Activated CD8-positive, alpha-beta memory T cell treated with anti-CD3 and anti-CD28 coated beads for 1 hour (primary cell): ENCODE measurements around the gene OR10H3.
"Not testable (repeated sequence)": the region's sequence is repeated elsewhere in the genome, so short reads cannot be mapped to it uniquely, and the experiment has no call there.

ENCODE experiments used
- DNase-seq, 2 donors: peaks; one replicate each; pipeline ENCODE4 v3.0.0-alpha.2; 2020; ENCODE audit warnings: low read depth in 1 of 2; ENCODE audit errors: extremely low read depth in 1 of 2

OR10H3 gene

GRCh38 chr19:15776991-15777970, 39.5 kb downstream of the OR10H3 start:
- DNase-seq, result no peak

DNA sequence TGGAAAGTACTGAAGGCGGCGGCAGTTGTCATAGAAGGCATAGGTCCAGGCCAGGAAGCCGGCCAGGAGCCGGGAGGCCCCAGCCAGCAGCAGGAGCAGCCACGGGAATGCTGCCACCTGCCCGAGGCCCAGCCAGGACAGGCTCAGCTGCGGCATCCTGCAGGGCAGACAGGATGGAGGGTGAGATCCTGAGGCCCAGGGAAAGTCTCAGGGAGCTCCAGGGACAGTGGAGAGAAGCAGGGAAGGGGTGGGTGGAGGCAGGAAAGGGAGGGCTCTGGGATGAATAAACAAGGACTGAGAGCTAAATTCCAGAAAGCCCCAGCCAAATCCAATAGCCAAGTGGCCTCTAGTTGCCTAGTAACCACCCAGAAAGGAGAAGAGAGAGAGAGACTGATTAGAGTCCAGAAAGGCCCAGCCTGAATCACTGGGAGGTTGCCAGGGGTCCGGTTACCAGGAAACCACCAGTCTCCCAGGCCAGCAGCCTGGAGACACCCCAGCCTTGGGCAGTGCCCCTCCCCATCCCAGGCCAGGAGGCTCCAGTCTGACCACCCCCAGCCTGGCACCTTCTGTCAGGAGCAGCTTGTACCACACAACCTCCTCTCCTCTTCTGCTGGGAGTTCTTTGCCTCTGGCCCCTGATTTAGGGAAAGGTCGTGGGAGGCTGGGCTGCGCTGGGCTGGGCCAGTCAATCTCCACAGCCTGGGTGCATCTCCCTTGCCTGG, 42.1 kb downstream of the OR10H3 start:
- DNase-seq, result no peak

- no peak for DNase-seq
Measured at GRCh38 chr19:15780610-15781418, 43.0 kb downstream of the OR10H3 start.

- no peak for DNase-seq
Measured at GRCh38 chr19:15781661-15782060, 43.9 kb downstream of the OR10H3 start.

DNA sequence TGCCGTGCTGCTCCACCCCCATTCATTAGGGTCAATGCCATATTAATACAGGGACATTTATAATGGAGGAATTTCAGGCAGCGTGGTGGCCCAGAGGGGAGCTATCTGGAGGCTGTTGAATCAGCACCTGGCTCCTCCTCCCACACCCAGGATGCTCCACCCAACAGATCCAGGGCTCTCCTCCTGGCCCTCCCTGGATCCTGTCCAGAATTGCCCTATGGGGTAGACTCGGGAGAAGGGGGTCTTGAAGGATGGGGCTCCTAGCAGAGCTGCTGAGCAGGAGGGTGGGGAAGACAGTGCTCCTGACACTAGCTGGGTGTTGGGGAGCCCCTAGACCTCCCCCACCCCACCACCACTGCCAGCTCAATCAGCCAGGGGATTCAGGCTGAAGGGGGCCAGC, 44.4 kb downstream of the OR10H3 start:
- DNase-seq, result no peak

DNA sequence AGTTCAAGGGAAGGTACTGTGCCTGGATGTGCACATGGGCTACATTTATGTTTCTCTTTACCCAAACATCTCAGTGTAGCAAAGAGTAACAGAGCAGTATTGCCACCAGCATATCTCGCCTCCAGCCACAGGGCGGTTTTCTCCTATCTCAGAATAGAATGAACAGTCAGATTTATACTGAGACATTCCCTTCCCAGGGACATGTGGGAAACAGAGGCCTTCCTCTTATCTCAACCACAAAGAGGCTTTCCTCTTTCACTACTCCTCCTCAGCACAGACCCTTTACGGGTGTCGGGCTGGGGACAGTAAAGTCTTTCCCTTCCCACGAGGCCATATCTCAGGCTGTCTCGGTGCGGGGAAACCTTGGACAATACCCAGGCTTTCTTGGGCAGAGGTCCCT, 45.1 kb downstream of the OR10H3 start:
- DNase-seq, result not testable (repeated sequence)

DNA sequence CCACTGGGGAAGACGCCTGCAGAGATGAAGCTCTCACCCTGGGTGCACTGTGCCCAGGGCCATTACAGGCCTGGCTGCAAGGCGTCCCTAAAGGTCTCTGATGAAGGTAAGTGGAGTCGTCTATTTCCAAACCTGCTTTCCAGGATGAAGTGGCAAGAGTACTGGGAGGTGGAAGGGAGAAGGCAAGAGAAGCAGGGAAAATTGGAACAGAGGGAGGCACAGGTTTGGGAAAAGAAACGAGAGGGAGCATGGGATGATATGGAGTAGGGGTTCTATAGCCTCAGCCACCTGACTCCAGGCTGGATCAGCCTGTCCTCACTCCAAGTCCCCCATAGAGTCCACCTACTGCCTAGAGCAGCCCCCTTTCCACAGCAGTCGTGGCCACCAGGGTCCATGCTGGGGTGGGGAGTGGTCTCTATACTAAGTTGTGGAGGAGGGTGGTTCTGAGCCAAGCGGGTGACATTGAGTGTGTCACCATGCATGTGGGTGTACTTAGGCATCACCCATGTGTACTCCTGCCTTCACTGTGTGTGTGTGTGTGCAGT, 49.9 kb downstream of the OR10H3 start, which contains the start of gene OR10H5:
TSS of gene OR10H5 (plus strand) at position 51 of the 545 bp plus-strand sequence. CDS start 6,388 bp downstream, outside the sequence.
- no peak for DNase-seq

GRCh38 chr19:15788594-15789270, 50.9 kb downstream of the OR10H3 start:
- no peak for DNase-seq

DNA sequence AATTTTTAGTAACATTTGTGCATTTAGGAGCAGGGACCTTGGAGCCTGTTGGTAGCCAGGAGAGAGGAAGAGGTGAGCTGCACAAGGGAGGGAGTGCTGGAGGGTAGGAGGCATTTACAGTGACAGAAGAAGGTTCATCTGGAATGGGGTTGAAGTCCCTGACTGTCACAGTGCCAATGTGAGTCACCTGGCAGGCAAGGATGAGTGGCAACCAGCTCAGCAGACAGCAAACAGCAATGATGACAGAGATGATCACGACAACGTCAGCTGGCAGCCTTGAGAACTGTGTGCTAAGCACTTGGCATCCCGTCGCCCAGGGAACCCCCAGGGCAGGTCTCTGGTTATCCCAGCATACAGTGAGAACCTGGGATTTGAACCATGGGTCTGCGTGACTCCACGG, 52.3 kb downstream of the OR10H3 start:
- DNase-seq, result no peak
